GM23338 (cell line): ENCODE data around the gene P2RY8. TPM values are rescaled to one million over a fixed set of nuclear protein-coding genes. Genes with fewer than 3 reads are reported as not detected.

ENCODE experiments used
- CREB1 ChIP-seq: fragments of 250-450 bp; sonication (Bioruptor Pico); IDR thresholded peaks from 2 replicates; pipeline ENCODE4 v1.5.0; 2020; ENCODE audit warnings: low read depth, mild to moderate bottlenecking, moderate library complexity
- EZH2 ChIP-seq: fragments of 200-600 bp; sonication (generic); IDR thresholded peaks from one replicate; pipeline ENCODE4 v1.8.0; 2017; ENCODE audit warnings: antibody characterized with exemption, mild to moderate bottlenecking, low read depth; ENCODE audit not compliant: unreplicated experiment
- JUNB ChIP-seq: IDR thresholded peaks from one replicate; pipeline ENCODE4 v1.6.1; 2016; ENCODE audit warnings: antibody characterized with exemption; ENCODE audit not compliant: unreplicated experiment
- POLR2AphosphoS5 ChIP-seq: IDR thresholded peaks from 2 replicates; pipeline ENCODE4 v1.6.1; 2016; ENCODE audit warnings: antibody characterized with exemption, low read depth
- ZNF114 ChIP-seq: fragments of 250-450 bp; sonication (Bioruptor Pico); IDR thresholded peaks from 2 replicates; pipeline ENCODE4 v1.5.0; 2020; ENCODE audit warnings: mild to moderate bottlenecking, moderate library complexity
- polyA plus RNA-seq: library from polyadenylated mRNA; unstranded; fragments of >200 nt; fragmentation: Nextera tagmentation; extraction: Ambion mirVana; gene quantifications from 2 replicates; pipeline ENCODE4 v1.2.1, GENCODE V29; 2016
- total RNA-seq: library from RNA; depleted of rRNA; stranded (reverse); fragments of >200 nt; shearing (Covaris generic); gene quantifications from 2 replicates; pipeline ENCODE4 v1.2.3, GENCODE V29; 2014
- TF ChIP-seq, protein P1 (sequence below): fragments of 250-450 bp; sonication (Bioruptor Pico); IDR thresholded peaks from 2 replicates; pipeline ENCODE4 v1.5.0; 2020; ENCODE audit warnings: mild to moderate bottlenecking, moderate library complexity
- TF ChIP-seq, protein P2 (sequence below), 2 experiments: fragments of 200-600 bp in 1 of 2; sonication (generic) in 1 of 2; conservative IDR thresholded peaks; 2 replicates each; pipeline versions ENCODE4 v1.5.1 to v1.6.1; 2016 to 2017; ENCODE audit warnings: antibody characterized with exemption in 2 of 2, low read depth in 2 of 2, mild to moderate bottlenecking in 2 of 2, moderate library complexity in 1 of 2
- TF ChIP-seq, protein P3 (sequence below): IDR thresholded peaks from 2 replicates; pipeline ENCODE4 v1.6.1; 2016; ENCODE audit warnings: antibody characterized with exemption

The P2RY8 gene
- total and polyA plus RNA-seq, 2 experiments from 2014 or later, result 0.24 TPM; not detected in 1

DNA sequence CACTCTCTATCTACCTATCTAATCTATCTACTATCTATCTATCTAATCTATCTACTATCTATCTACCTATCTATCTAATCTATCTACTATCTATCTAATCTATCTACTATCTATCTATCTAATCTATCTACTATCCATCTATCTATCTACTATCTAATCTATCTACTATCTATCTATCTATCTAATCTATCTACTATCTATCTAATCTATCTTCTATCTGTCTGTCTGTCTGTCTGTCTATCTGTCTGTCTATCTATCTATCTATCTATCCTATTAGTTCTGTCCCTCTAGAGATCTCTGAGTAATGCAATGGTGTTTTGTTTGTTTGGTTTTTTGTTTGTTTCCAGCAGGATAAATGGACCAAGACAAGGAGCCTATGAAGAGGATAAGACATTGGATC is 74.9 kb downstream of the P2RY8 start (continued):
- TF ChIP-seq, protein P1, sequence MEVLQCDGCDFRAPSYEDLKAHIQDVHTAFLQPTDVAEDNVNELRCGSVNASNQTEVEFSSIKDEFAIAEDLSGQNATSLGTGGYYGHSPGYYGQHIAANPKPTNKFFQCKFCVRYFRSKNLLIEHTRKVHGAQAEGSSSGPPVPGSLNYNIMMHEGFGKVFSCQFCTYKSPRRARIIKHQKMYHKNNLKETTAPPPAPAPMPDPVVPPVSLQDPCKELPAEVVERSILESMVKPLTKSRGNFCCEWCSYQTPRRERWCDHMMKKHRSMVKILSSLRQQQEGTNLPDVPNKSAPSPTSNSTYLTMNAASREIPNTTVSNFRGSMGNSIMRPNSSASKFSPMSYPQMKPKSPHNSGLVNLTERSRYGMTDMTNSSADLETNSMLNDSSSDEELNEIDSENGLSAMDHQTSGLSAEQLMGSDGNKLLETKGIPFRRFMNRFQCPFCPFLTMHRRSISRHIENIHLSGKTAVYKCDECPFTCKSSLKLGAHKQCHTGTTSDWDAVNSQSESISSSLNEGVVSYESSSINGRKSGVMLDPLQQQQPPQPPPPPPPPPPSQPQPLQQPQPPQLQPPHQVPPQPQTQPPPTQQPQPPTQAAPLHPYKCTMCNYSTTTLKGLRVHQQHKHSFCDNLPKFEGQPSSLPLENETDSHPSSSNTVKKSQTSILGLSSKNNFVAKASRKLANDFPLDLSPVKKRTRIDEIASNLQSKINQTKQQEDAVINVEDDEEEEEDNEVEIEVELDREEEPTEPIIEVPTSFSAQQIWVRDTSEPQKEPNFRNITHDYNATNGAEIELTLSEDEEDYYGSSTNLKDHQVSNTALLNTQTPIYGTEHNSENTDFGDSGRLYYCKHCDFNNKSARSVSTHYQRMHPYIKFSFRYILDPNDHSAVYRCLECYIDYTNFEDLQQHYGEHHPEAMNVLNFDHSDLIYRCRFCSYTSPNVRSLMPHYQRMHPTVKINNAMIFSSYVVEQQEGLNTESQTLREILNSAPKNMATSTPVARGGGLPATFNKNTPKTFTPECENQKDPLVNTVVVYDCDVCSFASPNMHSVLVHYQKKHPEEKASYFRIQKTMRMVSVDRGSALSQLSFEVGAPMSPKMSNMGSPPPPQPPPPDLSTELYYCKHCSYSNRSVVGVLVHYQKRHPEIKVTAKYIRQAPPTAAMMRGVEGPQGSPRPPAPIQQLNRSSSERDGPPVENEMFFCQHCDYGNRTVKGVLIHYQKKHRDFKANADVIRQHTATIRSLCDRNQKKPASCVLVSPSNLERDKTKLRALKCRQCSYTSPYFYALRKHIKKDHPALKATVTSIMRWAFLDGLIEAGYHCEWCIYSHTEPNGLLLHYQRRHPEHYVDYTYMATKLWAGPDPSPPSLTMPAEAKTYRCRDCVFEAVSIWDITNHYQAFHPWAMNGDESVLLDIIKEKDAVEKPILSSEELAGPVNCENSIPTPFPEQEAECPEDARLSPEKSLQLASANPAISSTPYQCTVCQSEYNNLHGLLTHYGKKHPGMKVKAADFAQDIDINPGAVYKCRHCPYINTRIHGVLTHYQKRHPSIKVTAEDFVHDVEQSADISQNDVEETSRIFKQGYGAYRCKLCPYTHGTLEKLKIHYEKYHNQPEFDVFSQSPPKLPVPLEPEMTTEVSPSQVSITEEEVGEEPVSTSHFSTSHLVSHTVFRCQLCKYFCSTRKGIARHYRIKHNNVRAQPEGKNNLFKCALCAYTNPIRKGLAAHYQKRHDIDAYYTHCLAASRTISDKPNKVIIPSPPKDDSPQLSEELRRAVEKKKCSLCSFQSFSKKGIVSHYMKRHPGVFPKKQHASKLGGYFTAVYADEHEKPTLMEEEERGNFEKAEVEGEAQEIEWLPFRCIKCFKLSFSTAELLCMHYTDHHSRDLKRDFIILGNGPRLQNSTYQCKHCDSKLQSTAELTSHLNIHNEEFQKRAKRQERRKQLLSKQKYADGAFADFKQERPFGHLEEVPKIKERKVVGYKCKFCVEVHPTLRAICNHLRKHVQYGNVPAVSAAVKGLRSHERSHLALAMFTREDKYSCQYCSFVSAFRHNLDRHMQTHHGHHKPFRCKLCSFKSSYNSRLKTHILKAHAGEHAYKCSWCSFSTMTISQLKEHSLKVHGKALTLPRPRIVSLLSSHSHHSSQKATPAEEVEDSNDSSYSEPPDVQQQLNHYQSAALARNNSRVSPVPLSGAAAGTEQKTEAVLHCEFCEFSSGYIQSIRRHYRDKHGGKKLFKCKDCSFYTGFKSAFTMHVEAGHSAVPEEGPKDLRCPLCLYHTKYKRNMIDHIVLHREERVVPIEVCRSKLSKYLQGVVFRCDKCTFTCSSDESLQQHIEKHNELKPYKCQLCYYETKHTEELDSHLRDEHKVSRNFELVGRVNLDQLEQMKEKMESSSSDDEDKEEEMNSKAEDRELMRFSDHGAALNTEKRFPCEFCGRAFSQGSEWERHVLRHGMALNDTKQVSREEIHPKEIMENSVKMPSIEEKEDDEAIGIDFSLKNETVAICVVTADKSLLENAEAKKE, result no peak
- no peak for TF ChIP-seq POLR2AphosphoS5
- no peak for TF ChIP-seq JUNB
- TF ChIP-seq, protein P2, sequence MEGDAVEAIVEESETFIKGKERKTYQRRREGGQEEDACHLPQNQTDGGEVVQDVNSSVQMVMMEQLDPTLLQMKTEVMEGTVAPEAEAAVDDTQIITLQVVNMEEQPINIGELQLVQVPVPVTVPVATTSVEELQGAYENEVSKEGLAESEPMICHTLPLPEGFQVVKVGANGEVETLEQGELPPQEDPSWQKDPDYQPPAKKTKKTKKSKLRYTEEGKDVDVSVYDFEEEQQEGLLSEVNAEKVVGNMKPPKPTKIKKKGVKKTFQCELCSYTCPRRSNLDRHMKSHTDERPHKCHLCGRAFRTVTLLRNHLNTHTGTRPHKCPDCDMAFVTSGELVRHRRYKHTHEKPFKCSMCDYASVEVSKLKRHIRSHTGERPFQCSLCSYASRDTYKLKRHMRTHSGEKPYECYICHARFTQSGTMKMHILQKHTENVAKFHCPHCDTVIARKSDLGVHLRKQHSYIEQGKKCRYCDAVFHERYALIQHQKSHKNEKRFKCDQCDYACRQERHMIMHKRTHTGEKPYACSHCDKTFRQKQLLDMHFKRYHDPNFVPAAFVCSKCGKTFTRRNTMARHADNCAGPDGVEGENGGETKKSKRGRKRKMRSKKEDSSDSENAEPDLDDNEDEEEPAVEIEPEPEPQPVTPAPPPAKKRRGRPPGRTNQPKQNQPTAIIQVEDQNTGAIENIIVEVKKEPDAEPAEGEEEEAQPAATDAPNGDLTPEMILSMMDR (conservative IDR thresholded peaks at IDR 0.05; ENCODE audit: low read depth in 2 of 2), result no peak
- TF ChIP-seq, protein P3, sequence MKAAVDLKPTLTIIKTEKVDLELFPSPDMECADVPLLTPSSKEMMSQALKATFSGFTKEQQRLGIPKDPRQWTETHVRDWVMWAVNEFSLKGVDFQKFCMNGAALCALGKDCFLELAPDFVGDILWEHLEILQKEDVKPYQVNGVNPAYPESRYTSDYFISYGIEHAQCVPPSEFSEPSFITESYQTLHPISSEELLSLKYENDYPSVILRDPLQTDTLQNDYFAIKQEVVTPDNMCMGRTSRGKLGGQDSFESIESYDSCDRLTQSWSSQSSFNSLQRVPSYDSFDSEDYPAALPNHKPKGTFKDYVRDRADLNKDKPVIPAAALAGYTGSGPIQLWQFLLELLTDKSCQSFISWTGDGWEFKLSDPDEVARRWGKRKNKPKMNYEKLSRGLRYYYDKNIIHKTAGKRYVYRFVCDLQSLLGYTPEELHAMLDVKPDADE, result no peak
- no peak for TF ChIP-seq EZH2
- TF ChIP-seq CREB1 (CRISPR knock-in tag), result no peak
- TF ChIP-seq ZNF114 (CRISPR knock-in tag), result no peak
